ENCODE results near the gene ERGIC3. TPM values are rescaled to one million over a fixed set of nuclear protein-coding genes. Genes with fewer than 3 reads are reported as not detected.

The ERGIC3 gene
- polyA plus RNA-seq, 2 of the 4 experiments (the other 2 are of a cell fraction): 239 to 343 TPM

GRCh38 chr20:35506179-35506578 is 35.7 kb upstream of the ERGIC3 start:
- H3K27ac ChIP-seq: no peak overlapping the region

More at GRCh38 chr20:35506179-35506578, 35.7 kb upstream of the ERGIC3 start:
- ATAC-seq: no peak
- DNase-seq (ENCODE audit: low read depth in 1 of 2, low spot score in 1 of 2): no peak
- FAIRE-seq: no peak
- Histone ChIP-seq H3K9me3 (no peaks in the 10 kb centered on the region), H3K4me1 (no peaks in the 10 kb centered on the region), H3K4me2 (no peak overlapping the region), H3K4me3 (no peak overlapping the region)
- ChIA-PET POLR2A (no interaction called here), CTCF (no interaction called here)
- 85% methylated on average over 3 of the region's 3 CpGs for WGBS (ENCODE audit: missing lambda C conversion rate)
- TF ChIP-seq REST (IDR thresholded peaks at IDR 0.05) (no peak), GATA3 (IDR thresholded peaks at IDR 0.05; ENCODE audit: borderline replicate concordance) (no peak), RARB (CRISPR knock-in tag; IDR thresholded peaks at IDR 0.05) (no peak), SREBF2 (IDR thresholded peaks at IDR 0.05) (no peak), USF2 (IDR thresholded peaks at IDR 0.05) (no peak), ELK1 (IDR thresholded peaks at IDR 0.05; ENCODE audit: low read depth, low read length) (no peak), HOXA7 (CRISPR knock-in tag; IDR thresholded peaks at IDR 0.05) (no peak), FOSL2 (IDR thresholded peaks at IDR 0.05) (no peak), FOSL2 (CRISPR knock-in tag; IDR thresholded peaks at IDR 0.05) (no peak), ZSCAN20 (CRISPR knock-in tag; IDR thresholded peaks at IDR 0.05) (no peak), EHF (CRISPR knock-in tag; IDR thresholded peaks at IDR 0.05) (no peak), TP53 (CRISPR knock-in tag; IDR thresholded peaks at IDR 0.05) (no peak), CTCF (IDR thresholded peaks at IDR 0.05) (no peak), BHLHE40 (IDR thresholded peaks at IDR 0.05; ENCODE audit: low read depth, low read length) (no peak), ZNF302 (CRISPR knock-in tag; IDR thresholded peaks at IDR 0.05) (no peak), EP300 (IDR thresholded peaks at IDR 0.05) (no peak), PBX3 (IDR thresholded peaks at IDR 0.05) (no peak), TFCP2L1 (CRISPR knock-in tag; IDR thresholded peaks at IDR 0.05) (no peak), ESRRA (IDR thresholded peaks at IDR 0.05; ENCODE audit: borderline replicate concordance, low read length) (no peak), HEYL (CRISPR knock-in tag; IDR thresholded peaks at IDR 0.05) (no peak), JUNB (IDR thresholded peaks at IDR 0.05) (no peak)

All from A549 (cell line).